Mucosa of descending colon (tissue), 3 donors: ENCODE measurements around the gene FARP1. TPM values are rescaled to one million over a fixed set of nuclear protein-coding genes. Genes with fewer than 3 reads are reported as not detected.
A peak's percentile ranks its signal among the peaks of the same experiment; 100 is the strongest.

Experiments used
- ATAC-seq: fragments of 200-7000 bp; cut with Tn5 transposase; one replicate; pipeline ENCODE4 v1.9.1; 2020; ENCODE audit warnings: mild to moderate bottlenecking, moderate library complexity
- DNase-seq, 3 donors: peaks; one replicate each; pipeline ENCODE4 v3.0.0-alpha.2; 2020
- H3K36me3 ChIP-seq: fragments of 200-600 bp; one replicate; pipeline ENCODE4 v1.8.0; 2021; ENCODE audit warnings: low read depth, mild to moderate bottlenecking
- H3K4me1 ChIP-seq: fragments of 200-600 bp; one replicate; pipeline ENCODE4 v1.8.0; 2021; ENCODE audit warnings: low read depth, mild to moderate bottlenecking
- H3K4me3 ChIP-seq: fragments of 200-600 bp; one replicate; pipeline ENCODE4 v1.8.0; 2021; ENCODE audit warnings: mild to moderate bottlenecking
- H3K9me3 ChIP-seq: fragments of 200-600 bp; one replicate; pipeline ENCODE4 v1.8.0; 2021; ENCODE audit warnings: mild to moderate bottlenecking
- CTCF ChIP-seq: fragments of 200-600 bp; IDR thresholded peaks from one replicate; pipeline ENCODE4 v1.8.0; 2022; ENCODE audit warnings: antibody characterized with exemption, mild to moderate bottlenecking
- intact Hi-C, 2 donors: fragments of 100-400 bp; cut with DNase I in 1 of 2; cut with micrococcal nuclease in 1 of 2; formaldehyde crosslinking; loops; one replicate each; pipeline versions ENCODE4 v1.11.0 to v1.11.1; 2022; cut with DNase I, micrococcal nuclease
- total RNA-seq, 3 donors: library from RNA; stranded (reverse); fragmentation: NEBNext Ultra II Directional in 2 of 3; extraction: Animal tissue kit (Norgen Biotek cat#: 25700) in 2 of 3; gene quantifications; one replicate each; pipeline versions ENCODE4 v1.2.1 to v1.2.4, GENCODE V29; 2021 to 2023
- donor health status: DM: no; HTN: no; CAD: no; lungs with moderate emphysema.
- donor health status: DM: no; HTN: no; CAD: no.
- donor health status: DM: no; HTN: yes; CAD: no.

The FARP1 gene
- total RNA-seq, 3 donors from 2014 or later = 44.4 to 111 (median 53.6) TPM

DNA sequence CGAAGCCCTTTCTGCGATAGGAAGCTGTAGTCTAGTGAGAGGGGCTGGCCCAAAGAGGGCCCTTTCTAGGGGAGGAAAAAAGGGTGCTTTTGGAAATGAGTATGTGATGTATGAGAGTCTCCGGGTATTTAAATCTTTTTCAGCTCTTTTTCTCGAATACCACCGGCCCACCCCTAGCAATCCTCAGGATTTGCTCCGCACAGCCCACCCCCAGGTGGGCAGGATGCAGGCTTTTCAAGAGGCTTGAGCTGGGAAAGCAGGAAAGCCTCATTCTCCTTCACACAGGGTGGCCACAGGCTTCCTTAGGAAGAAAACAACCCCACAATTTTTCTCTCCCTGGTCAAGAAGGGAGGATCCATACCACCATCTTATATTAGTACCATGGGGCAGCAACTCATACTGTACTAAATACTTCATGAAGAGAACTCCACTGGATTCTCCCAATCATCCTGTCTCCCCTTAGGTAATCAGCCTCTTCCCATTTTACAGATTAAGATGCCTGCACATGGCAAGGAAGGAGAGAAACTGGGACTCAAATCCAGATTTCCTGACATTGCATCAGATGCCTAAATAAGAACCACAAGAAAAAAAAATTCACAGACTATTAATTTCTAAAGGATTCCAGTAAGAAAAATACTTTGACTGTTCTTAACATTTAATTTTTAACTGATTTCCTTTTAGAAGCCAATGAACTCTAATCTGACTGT lies 349.6 kb downstream of the FARP1 start:
- intact Hi-C loops = no loop called here
- H3K9me3 ChIP-seq = no peaks in the 10 kb centered on the region
- H3K36me3 ChIP-seq = no peaks in the 10 kb centered on the region
- no peak for DNase-seq
- H3K4me1 ChIP-seq = peaks cover 26% of the 10 kb centered on the region
- no peak for TF ChIP-seq CTCF
- no peak overlapping the region for H3K4me3 ChIP-seq
- ATAC-seq = no peak

- TF ChIP-seq CTCF = no peak
- no peaks in the 10 kb centered on the region for H3K9me3 ChIP-seq
- intact Hi-C loops = no loop called here
- ATAC-seq (no peak), DNase-seq (no peak)
- peaks cover 27% of the 10 kb centered on the region for H3K4me1 ChIP-seq
- H3K4me3 ChIP-seq = no peak overlapping the region
- H3K36me3 ChIP-seq = no peaks in the 10 kb centered on the region
Measured at GRCh38 chr13:98493042-98493712, 350.3 kb downstream of the FARP1 start.

DNA sequence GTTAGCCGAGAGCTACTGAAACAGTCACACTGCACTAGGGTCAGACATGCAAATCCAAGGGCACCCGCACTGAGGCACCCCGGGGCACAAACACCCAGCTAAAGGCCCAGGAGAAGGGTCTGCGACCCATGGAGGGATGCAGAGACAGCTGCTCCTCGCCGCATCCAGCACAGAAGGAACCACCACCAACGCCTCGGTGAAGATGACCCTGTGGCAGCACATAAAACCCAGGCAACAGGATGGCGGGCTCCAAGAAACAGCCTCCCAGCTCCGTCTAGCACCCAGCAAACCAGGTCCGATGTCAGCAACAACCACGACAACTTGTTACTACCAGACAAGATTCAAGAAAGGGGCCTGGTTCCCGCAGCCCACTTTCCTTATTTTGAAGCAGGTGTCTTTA lies 351.9 kb downstream of the FARP1 start:
- intact Hi-C loops = no loop called here

GRCh38 chr13:98495627-98496478 lies 353.0 kb downstream of the FARP1 start:
- no peaks in the 10 kb centered on the region for H3K9me3 ChIP-seq
- no peak for TF ChIP-seq CTCF
- H3K36me3 ChIP-seq = no peaks in the 10 kb centered on the region
- no peak overlapping the region for H3K4me3 ChIP-seq
- intact Hi-C loops = no loop called here
- ATAC-seq = peak; percentile 56
- DNase-seq = peak in 1 of 3 donors; percentile 48
- H3K4me1 ChIP-seq = peaks cover 12% of the 10 kb centered on the region

More for the DNA sequence above, 351.9 kb downstream of the FARP1 start:
- no peak overlapping the region for H3K4me3 ChIP-seq
- H3K4me1 ChIP-seq = peaks cover 22% of the 10 kb centered on the region
- H3K36me3 ChIP-seq = no peaks in the 10 kb centered on the region
- H3K9me3 ChIP-seq = no peaks in the 10 kb centered on the region
- DNase-seq = peak in 1 of 3 donors; percentile 2
- ATAC-seq = no peak
- no peak for TF ChIP-seq CTCF

DNA sequence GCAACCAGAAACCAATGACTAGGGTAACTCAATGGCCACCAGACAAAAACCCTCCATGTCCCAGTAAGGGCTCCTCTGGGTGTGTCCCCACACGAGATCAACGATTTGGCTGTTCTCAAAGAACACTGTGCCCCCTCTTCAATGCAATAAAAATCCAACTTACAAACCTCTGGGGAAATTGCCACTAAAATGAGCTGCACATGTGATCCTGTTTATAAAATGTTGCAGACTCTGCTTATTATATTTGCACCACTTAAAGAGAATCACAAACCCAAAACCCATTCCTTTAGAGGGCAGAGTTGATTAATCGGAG lies 353.5 kb downstream of the FARP1 start:
- Histone ChIP-seq H3K4me3 (no peak overlapping the region), H3K9me3 (no peaks in the 10 kb centered on the region), H3K36me3 (no peaks in the 10 kb centered on the region), H3K4me1 (peaks cover 7% of the 10 kb centered on the region)
- DNase-seq (no peak), ATAC-seq (no peak)
- no peak for TF ChIP-seq CTCF
- intact Hi-C loops = no loop called here
